ENCODE data around the gene TMC8.
"Not testable (repeated sequence)": the region's sequence is repeated elsewhere in the genome, so short reads cannot be mapped to it uniquely, and the experiment has no call there.

The TMC8 gene

GRCh38 chr17:78130437-78131101 lies at the start of gene TMC8:
TMC8 (plus strand) TSS chr17:78130771; CDS start chr17:78131589, 818 bp downstream.
- Histone ChIP-seq H3K4me1 (ENCODE audit: low read length) (peaks cover 72% of the 10 kb centered on the region), H3K4me3 (ENCODE audit: low read length) (peak within 1 kb of the TSS; percentile 91), H3K27ac (ENCODE audit: low read length) (peak within 1 kb of the TSS; percentile 69), H3K27me3 (ENCODE audit: low read depth, low read length) (no peaks in the 10 kb centered on the region), H2AFZ (ENCODE audit: low read depth, low read length) (no peak within 1 kb of the TSS), H3K79me2 (ENCODE audit: low read length) (peaks cover 34% of the 10 kb centered on the region), H4K20me1 (ENCODE audit: insufficient read depth, low read length) (no peaks in the 10 kb centered on the region), H3K9ac (ENCODE audit: low read length) (peak within 1 kb of the TSS; percentile 75), H3K9me3 (ENCODE audit: insufficient read depth, low read length) (no peaks in the 10 kb centered on the region), H3K4me2 (ENCODE audit: low read length) (peak within 1 kb of the TSS; percentile 96), H3K36me3 (replicated peaks; ENCODE audit: low read depth, low read length) (peaks cover 7% of the 10 kb centered on the region)
- TF ChIP-seq EZH2phosphoT487 (IDR thresholded peaks at IDR 0.05; ENCODE audit: low read depth) (no peak), CTCF (IDR thresholded peaks at IDR 0.05; ENCODE audit: low read depth, low read length) (no peak)

GRCh38 chr17:78081551-78081950 lies 49.0 kb upstream of the TMC8 start:
- H3K9ac ChIP-seq (ENCODE audit: low read length), result no peak overlapping the region
- H3K4me3 ChIP-seq (ENCODE audit: low read length), result no peak overlapping the region
- H3K36me3 ChIP-seq (replicated peaks; ENCODE audit: low read depth, low read length), result no peaks in the 10 kb centered on the region
- H2AFZ ChIP-seq (ENCODE audit: low read depth, low read length), result no peak overlapping the region
- TF ChIP-seq CTCF (IDR thresholded peaks at IDR 0.05; ENCODE audit: low read depth, low read length), result no peak
- no peak for TF ChIP-seq EZH2phosphoT487 (IDR thresholded peaks at IDR 0.05; ENCODE audit: low read depth)
- no peaks in the 10 kb centered on the region for H4K20me1 ChIP-seq (ENCODE audit: insufficient read depth, low read length)
- no peak overlapping the region for H3K4me2 ChIP-seq (ENCODE audit: low read length)
- no peaks in the 10 kb centered on the region for H3K79me2 ChIP-seq (ENCODE audit: low read length)
- H3K27me3 ChIP-seq (ENCODE audit: low read depth, low read length), result peaks cover 22% of the 10 kb centered on the region
- no peaks in the 10 kb centered on the region for H3K9me3 ChIP-seq (ENCODE audit: insufficient read depth, low read length)
- H3K27ac ChIP-seq (ENCODE audit: low read length), result no peak overlapping the region
- H3K4me1 ChIP-seq (ENCODE audit: low read length), result no peaks in the 10 kb centered on the region

GRCh38 chr17:78082355-78082872 lies 48.2 kb upstream of the TMC8 start:
- H4K20me1 ChIP-seq (ENCODE audit: insufficient read depth, low read length); H3K27ac ChIP-seq (ENCODE audit: low read length); H2AFZ ChIP-seq (ENCODE audit: low read depth, low read length); H3K36me3 ChIP-seq (replicated peaks; ENCODE audit: low read depth, low read length); H3K4me2 ChIP-seq (ENCODE audit: low read length); H3K4me3 ChIP-seq (ENCODE audit: low read length); H3K79me2 ChIP-seq (ENCODE audit: low read length); H3K9me3 ChIP-seq (ENCODE audit: insufficient read depth, low read length); H3K4me1 ChIP-seq (ENCODE audit: low read length); H3K9ac ChIP-seq (ENCODE audit: low read length): not testable (repeated sequence)
- H3K27me3 ChIP-seq (ENCODE audit: low read depth, low read length), result peaks cover 15% of the 10 kb centered on the region

- TF ChIP-seq EZH2phosphoT487 (IDR thresholded peaks at IDR 0.05; ENCODE audit: low read depth), result no peak
- TF ChIP-seq CTCF (IDR thresholded peaks at IDR 0.05; ENCODE audit: low read depth, low read length), result no peak
- Histone ChIP-seq H3K9ac (ENCODE audit: low read length) (no peak overlapping the region), H3K4me1 (ENCODE audit: low read length) (no peaks in the 10 kb centered on the region), H3K4me3 (ENCODE audit: low read length) (no peak overlapping the region), H2AFZ (ENCODE audit: low read depth, low read length) (no peak overlapping the region), H3K27ac (ENCODE audit: low read length) (no peak overlapping the region), H3K9me3 (ENCODE audit: insufficient read depth, low read length) (no peaks in the 10 kb centered on the region), H3K4me2 (ENCODE audit: low read length) (no peak overlapping the region), H4K20me1 (ENCODE audit: insufficient read depth, low read length) (no peaks in the 10 kb centered on the region), H3K79me2 (ENCODE audit: low read length) (no peaks in the 10 kb centered on the region), H3K36me3 (replicated peaks; ENCODE audit: low read depth, low read length) (no peaks in the 10 kb centered on the region), H3K27me3 (ENCODE audit: low read depth, low read length) (peaks cover 12% of the 10 kb centered on the region)
Measured at GRCh38 chr17:78082988-78083387, 47.6 kb upstream of the TMC8 start.

Data from OCI-LY3 (cell line).